ENCODE data around the gene RUSC1.

The RUSC1 gene

DNA sequence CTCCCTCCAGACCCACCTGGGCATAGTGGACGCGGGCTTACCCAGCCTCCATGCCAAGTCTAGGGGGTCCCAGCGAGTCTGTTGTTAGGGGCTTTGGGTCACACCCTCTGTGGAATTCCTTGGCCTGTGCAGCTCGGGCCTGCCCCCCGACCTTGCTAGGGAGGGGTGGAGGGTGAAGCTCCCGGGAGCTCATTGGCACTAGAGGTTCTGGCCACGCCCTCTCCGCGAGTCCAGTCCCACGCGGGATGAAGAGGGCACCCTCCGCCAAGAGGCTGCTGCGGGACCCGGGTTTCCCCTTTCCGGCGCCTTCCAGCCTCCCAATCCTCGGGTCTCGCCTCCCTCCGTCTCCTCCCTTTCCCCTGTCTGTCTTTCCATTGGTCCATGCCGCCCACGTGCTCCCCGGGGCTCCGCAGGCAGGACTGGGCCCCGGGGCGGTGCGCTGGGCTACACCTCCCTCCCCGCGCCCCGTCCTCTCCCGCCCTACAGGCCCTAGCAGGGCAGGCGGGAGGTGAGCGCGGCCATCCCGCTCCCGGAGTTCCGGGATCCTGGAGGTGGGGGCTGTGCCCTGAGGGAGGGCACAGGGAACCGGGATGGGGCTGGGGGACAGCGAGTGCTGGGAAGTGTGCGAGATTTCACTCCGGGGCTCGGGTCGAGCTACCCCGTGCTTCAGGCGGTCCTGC, 3.5 kb downstream of the RUSC1 start:
- Histone ChIP-seq H3F3A (ENCODE audit: insufficient read depth) (peaks cover 29% of the 10 kb centered on the region), H3K9ac (ENCODE audit: low read length) (peak overlapping the region; percentile 79), H3K9me3 (ENCODE audit: insufficient read depth, low read length) (no peaks in the 10 kb centered on the region), H3K79me2 (ENCODE audit: insufficient read depth, low read length) (no peaks in the 10 kb centered on the region), H3K27me3 (ENCODE audit: low read length) (no peaks in the 10 kb centered on the region), H3K4me2 (ENCODE audit: low read depth, low read length, poor library complexity, severe bottlenecking) (peak overlapping the region; percentile 91), H3K36me3 (ENCODE audit: low read length) (no peaks in the 10 kb centered on the region), H3K9me2 (replicated peaks; ENCODE audit: insufficient read depth, low read length) (no peaks in the 10 kb centered on the region), H3K27ac (ENCODE audit: low read depth, low read length) (peak overlapping the region; percentile 67), H4K20me1 (ENCODE audit: low read depth, low read length) (no peaks in the 10 kb centered on the region), H2AFZ (ENCODE audit: low read depth, low read length, severe bottlenecking) (peak overlapping the region; percentile 88), H3K4me3 (ENCODE audit: insufficient read depth, low read length, poor library complexity, severe bottlenecking) (peak overlapping the region; percentile 70)
- TF ChIP-seq, protein P1, sequence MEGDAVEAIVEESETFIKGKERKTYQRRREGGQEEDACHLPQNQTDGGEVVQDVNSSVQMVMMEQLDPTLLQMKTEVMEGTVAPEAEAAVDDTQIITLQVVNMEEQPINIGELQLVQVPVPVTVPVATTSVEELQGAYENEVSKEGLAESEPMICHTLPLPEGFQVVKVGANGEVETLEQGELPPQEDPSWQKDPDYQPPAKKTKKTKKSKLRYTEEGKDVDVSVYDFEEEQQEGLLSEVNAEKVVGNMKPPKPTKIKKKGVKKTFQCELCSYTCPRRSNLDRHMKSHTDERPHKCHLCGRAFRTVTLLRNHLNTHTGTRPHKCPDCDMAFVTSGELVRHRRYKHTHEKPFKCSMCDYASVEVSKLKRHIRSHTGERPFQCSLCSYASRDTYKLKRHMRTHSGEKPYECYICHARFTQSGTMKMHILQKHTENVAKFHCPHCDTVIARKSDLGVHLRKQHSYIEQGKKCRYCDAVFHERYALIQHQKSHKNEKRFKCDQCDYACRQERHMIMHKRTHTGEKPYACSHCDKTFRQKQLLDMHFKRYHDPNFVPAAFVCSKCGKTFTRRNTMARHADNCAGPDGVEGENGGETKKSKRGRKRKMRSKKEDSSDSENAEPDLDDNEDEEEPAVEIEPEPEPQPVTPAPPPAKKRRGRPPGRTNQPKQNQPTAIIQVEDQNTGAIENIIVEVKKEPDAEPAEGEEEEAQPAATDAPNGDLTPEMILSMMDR (IDR thresholded peaks at IDR 0.05; ENCODE audit: insufficient read depth, low read length, poor library complexity, severe bottlenecking), result no peak
- TF ChIP-seq EZH2phosphoT487 (conservative IDR thresholded peaks at IDR 0.05; ENCODE audit: low read length), result no peak

DNA sequence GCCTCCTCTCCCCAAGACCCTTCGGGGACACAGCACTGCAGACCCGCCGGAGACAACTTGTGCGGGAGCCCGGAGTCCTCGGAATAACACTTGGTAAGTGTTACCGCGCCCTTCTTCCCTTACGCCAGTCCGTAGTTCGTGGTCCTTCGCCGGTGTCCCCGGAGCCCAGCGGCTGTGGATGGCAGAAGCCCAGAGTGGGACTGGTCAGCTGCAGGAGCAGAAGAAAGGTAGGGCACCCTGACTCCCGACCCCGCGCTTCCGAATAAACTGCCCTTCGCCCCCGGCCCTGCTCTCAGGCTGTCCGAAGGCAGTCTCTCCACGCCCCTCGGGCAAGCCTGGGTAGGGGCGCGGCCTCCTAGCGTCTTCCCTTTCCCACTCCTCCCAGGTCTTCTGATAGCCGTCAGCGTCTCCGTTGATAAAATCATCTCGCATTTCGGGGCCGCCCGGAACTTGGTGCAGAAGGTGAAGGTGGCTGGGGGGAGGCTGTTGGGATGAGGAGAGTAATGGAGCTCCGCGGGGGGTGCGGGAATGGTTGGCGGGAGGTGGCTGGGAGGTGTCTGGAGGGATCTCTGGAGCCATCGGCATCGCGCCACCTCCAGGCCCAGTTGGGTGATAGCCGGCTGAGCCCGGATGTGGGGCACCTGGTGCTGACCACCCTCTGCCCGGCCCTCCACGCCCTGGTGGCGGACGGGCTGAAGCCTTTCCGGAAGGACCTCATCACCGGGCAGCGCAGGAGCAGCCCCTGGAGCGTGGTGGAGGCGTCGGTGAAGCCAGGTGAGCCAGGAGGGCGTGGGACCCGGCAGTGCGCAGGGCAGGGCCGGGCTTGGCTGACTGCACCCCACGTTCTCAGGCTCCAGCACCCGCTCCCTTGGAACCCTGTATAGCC, 4.3 kb downstream of the RUSC1 start:
- Histone ChIP-seq H4K20me1 (ENCODE audit: low read depth, low read length) (no peaks in the 10 kb centered on the region), H2AFZ (ENCODE audit: low read depth, low read length, severe bottlenecking) (peak overlapping the region; percentile 88), H3K9ac (ENCODE audit: low read length) (peak overlapping the region; percentile 79), H3K36me3 (ENCODE audit: low read length) (no peaks in the 10 kb centered on the region), H3K27me3 (ENCODE audit: low read length) (no peaks in the 10 kb centered on the region), H3K9me3 (ENCODE audit: insufficient read depth, low read length) (no peaks in the 10 kb centered on the region), H3K4me3 (ENCODE audit: insufficient read depth, low read length, poor library complexity, severe bottlenecking) (peak overlapping the region; percentile 70), H3K79me2 (ENCODE audit: insufficient read depth, low read length) (no peaks in the 10 kb centered on the region), H3K9me2 (replicated peaks; ENCODE audit: insufficient read depth, low read length) (no peaks in the 10 kb centered on the region), H3K27ac (ENCODE audit: low read depth, low read length) (peak overlapping the region; percentile 67), H3K4me2 (ENCODE audit: low read depth, low read length, poor library complexity, severe bottlenecking) (peak overlapping the region; percentile 91), H3F3A (ENCODE audit: insufficient read depth) (peaks cover 25% of the 10 kb centered on the region)
- TF ChIP-seq EZH2phosphoT487 (conservative IDR thresholded peaks at IDR 0.05; ENCODE audit: low read length), result no peak
- TF ChIP-seq, protein P1 (IDR thresholded peaks at IDR 0.05; ENCODE audit: insufficient read depth, low read length, poor library complexity, severe bottlenecking), result peak; percentile 24

DNA sequence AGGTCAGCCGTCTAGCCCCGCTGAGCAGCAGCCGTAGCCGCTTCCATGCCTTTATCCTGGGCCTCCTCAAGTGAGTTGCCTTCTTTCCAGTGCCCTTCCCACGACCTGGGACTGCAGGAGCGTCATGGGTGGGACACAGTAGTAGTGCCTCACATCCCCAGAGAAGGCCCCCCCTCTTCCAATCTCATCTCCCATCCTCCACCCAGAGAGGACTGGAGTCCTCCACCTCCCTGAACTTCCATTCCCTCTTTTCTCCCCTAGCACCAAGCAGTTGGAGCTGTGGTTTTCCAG, 4.9 kb downstream of the RUSC1 start:
- Histone ChIP-seq H3K9me2 (replicated peaks; ENCODE audit: insufficient read depth, low read length) (no peaks in the 10 kb centered on the region), H3K9me3 (ENCODE audit: insufficient read depth, low read length) (no peaks in the 10 kb centered on the region), H4K20me1 (ENCODE audit: low read depth, low read length) (no peaks in the 10 kb centered on the region), H3K27ac (ENCODE audit: low read depth, low read length) (0 out of 2 replicates have a peak overlapping the region, but pooled peaks have one; percentile 67), H3K4me3 (ENCODE audit: insufficient read depth, low read length, poor library complexity, severe bottlenecking) (no peak overlapping the region), H3K79me2 (ENCODE audit: insufficient read depth, low read length) (no peaks in the 10 kb centered on the region), H3K36me3 (ENCODE audit: low read length) (no peaks in the 10 kb centered on the region), H3F3A (ENCODE audit: insufficient read depth) (peaks cover 19% of the 10 kb centered on the region), H3K27me3 (ENCODE audit: low read length) (no peaks in the 10 kb centered on the region), H3K4me2 (ENCODE audit: low read depth, low read length, poor library complexity, severe bottlenecking) (peak overlapping the region; percentile 91), H3K9ac (ENCODE audit: low read length) (peak overlapping the region; percentile 79), H2AFZ (ENCODE audit: low read depth, low read length, severe bottlenecking) (no peak overlapping the region)
- TF ChIP-seq, protein P1 (IDR thresholded peaks at IDR 0.05; ENCODE audit: insufficient read depth, low read length, poor library complexity, severe bottlenecking), result no peak

All from SU-DHL-6 (cell line).